ENCODE results near the gene FCHO1. TPM values are rescaled to one million over a fixed set of nuclear protein-coding genes. Genes with fewer than 3 reads are reported as not detected.

The FCHO1 gene
- total RNA-seq, 4 donors from 2014 or later = 0.13 to 2.1 (median 0.51) TPM; not detected in 1

- DNase-seq (no peak), ATAC-seq (no peak)
- TF ChIP-seq CTCF (IDR thresholded peaks at IDR 0.05 in 4 of 5, conservative IDR thresholded peaks at IDR 0.05 in 1 of 5) (no peak), POLR2A (IDR thresholded peaks at IDR 0.05) (no peak)
- Histone ChIP-seq H3K4me3 (no peak overlapping the region), H3K27ac (no peak overlapping the region), H3K36me3 (no peaks in the 10 kb centered on the region), H3K4me1 (no peaks in the 10 kb centered on the region), H3K9me3 (no peaks in the 10 kb centered on the region), H3K27me3 (peaks cover 42 to 59% (median 50%) of the 10 kb centered on the region in 3 donors)
- in situ Hi-C loops (cut with MboI; ENCODE audit: low sequenced_read_pairs in 4 of 4) (no loop called here), intact Hi-C loops (cut with DNase I; ENCODE audit: low total_unique reads) (no loop called here)
These were observed 80.2 kb downstream of the FCHO1 start for GRCh38 chr19:17831419-17831888.

- H3K36me3 ChIP-seq = no peaks in the 10 kb centered on the region
- intact Hi-C loops (cut with DNase I; ENCODE audit: low total_unique reads) = no loop called here
- H3K9me3 ChIP-seq = no peaks in the 10 kb centered on the region
- no peak overlapping the region for H3K27ac ChIP-seq
- no peaks in the 10 kb centered on the region for H3K4me1 ChIP-seq
- in situ Hi-C loops (cut with MboI; ENCODE audit: low sequenced_read_pairs in 4 of 4) = no loop called here
- peaks cover 42 to 50% (median 42%) of the 10 kb centered on the region in 3 donors for H3K27me3 ChIP-seq
- TF ChIP-seq CTCF (IDR thresholded peaks at IDR 0.05 in 4 of 5, conservative IDR thresholded peaks at IDR 0.05 in 1 of 5) = no peak
- TF ChIP-seq POLR2A (IDR thresholded peaks at IDR 0.05) = no peak
- ATAC-seq (no peak), DNase-seq (no peak)
- no peak overlapping the region for H3K4me3 ChIP-seq
These were observed 81.3 kb downstream of the FCHO1 start for GRCh38 chr19:17832443-17833208.

- TF ChIP-seq POLR2A (IDR thresholded peaks at IDR 0.05) = no peak
- no peak for TF ChIP-seq CTCF (IDR thresholded peaks at IDR 0.05 in 4 of 5, conservative IDR thresholded peaks at IDR 0.05 in 1 of 5)
- Histone ChIP-seq H3K27me3 (peaks cover 34 to 46% (median 40%) of the 10 kb centered on the region in 3 donors), H3K36me3 (no peaks in the 10 kb centered on the region)
These were observed 83.3 kb downstream of the FCHO1 start for GRCh38 chr19:17834350-17835181.

GRCh38 chr19:17835182-17836006 is 84.1 kb downstream of the FCHO1 start:
- H3K27me3 ChIP-seq = peaks cover 31 to 44% (median 39%) of the 10 kb centered on the region in 3 donors
- H3K9me3 ChIP-seq = no peaks in the 10 kb centered on the region
- DNase-seq = no peak
- TF ChIP-seq CTCF (IDR thresholded peaks at IDR 0.05 in 4 of 5, conservative IDR thresholded peaks at IDR 0.05 in 1 of 5) (no peak), POLR2A (IDR thresholded peaks at IDR 0.05) (no peak)
- no peak overlapping the region for H3K27ac ChIP-seq
- H3K4me1 ChIP-seq = no peaks in the 10 kb centered on the region
- in situ Hi-C loops (cut with MboI; ENCODE audit: low sequenced_read_pairs in 4 of 4) (no loop called here), intact Hi-C loops (cut with DNase I; ENCODE audit: low total_unique reads) (no loop called here)
- H3K4me3 ChIP-seq = no peak overlapping the region
- no peak for ATAC-seq
- H3K36me3 ChIP-seq = no peaks in the 10 kb centered on the region

More at GRCh38 chr19:17834350-17835181, 83.3 kb downstream of the FCHO1 start:
- no peak overlapping the region for H3K27ac ChIP-seq
- intact Hi-C loops (cut with DNase I; ENCODE audit: low total_unique reads) = no loop called here
- H3K9me3 ChIP-seq = no peaks in the 10 kb centered on the region
- DNase-seq (no peak), ATAC-seq (no peak)
- H3K4me1 ChIP-seq = no peaks in the 10 kb centered on the region
- H3K4me3 ChIP-seq = no peak overlapping the region
- in situ Hi-C loops (cut with MboI; ENCODE audit: low sequenced_read_pairs in 4 of 4) = no loop called here

Measured in gastrocnemius medialis (tissue), 4 donors.